CD4-positive, alpha-beta T cell treated with Interleukin-6 for 4 hours (primary cell): ENCODE data around the gene FLACC1.
"Not testable (repeated sequence)": the region's sequence is repeated elsewhere in the genome, so short reads cannot be mapped to it uniquely, and the experiment has no call there.

Experiments
- DNase-seq: peaks from one replicate; pipeline ENCODE4 v3.0.0-alpha.2; 2020; ENCODE audit warnings: mixed read lengths

FLACC1 gene, protein sequence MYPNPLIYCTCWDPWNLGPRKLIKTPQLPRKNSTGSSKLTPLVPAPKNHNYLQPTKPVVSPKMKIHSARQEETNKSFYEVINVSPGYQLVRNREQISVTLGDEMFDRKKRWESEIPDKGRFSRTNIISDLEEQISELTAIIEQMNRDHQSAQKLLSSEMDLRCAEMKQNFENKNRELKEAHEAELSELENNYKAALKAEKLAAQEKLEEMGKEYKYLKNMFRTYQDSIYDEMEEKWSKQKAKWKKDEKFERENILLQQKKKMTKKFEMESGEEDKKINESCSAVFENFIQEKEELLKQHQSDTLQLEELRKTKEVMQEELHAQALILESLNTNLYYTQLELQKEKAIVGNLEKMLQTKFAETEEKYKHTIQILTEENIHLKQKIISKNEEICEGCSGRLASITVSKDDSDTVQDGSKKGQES

GRCh38 chr2:201357221-201357620, at the start of gene FLACC1:
Gene FLACC1, minus strand, starts transcription at chr2:201357345. Its CDS starts 5,941 bp downstream, at chr2:201351404.
- no peak for DNase-seq

DNA sequence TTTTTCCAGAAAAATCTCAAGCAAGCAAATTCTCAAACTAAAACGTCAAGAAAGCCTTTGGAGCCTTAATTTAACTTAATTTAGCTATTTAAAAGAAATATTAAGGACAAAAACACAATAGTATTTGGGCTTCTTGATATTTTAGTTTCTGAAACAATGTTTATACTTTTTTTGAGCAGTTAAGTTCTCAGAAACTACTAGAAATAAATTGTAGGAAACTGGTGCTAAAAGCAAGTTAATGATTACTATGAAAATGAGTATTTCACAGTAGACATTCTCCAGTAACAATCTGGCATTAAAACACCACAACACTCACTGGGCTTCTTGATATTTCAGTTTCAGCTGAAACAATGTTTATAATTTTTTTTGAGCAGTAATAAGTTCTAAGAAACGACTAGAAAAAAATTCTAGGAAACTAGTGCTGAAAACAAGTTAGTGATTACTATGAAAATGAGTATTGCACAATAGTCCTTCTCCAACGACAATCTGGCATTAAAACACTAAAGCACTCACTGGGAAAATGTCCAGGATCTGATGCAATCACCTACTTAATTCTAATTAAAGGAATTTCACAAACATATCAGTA, 49.0 kb upstream of the FLACC1 start:
- no peak for DNase-seq

GRCh38 chr2:201404699-201405280, 47.6 kb upstream of the FLACC1 start:
- no peak for DNase-seq

GRCh38 chr2:201403880-201404279, 46.7 kb upstream of the FLACC1 start:
- no peak for DNase-seq

- no peak for DNase-seq
Measured at GRCh38 chr2:201402651-201403562, 45.8 kb upstream of the FLACC1 start.

GRCh38 chr2:201401815-201402214, 44.7 kb upstream of the FLACC1 start:
- no peak for DNase-seq

DNA sequence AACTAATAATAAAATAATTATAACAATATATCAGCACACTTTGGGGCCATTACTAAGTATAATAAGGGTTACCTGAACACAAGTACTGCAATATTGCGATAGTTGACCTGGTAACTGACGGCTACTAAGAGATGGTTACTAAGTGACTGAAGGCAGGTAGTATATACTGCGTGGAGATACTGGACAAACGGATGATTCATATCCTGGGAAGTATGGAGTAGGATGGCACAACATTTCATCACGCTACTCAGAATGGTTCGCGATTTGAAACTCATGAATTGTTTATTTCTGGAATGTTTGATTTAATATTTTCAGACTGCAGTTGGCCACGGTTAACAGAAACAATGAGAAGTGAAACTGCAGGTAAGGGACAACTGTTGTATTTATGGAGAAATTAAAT, 39.5 kb upstream of the FLACC1 start:
- no peak for DNase-seq

- no peak for DNase-seq
Measured at GRCh38 chr2:201383136-201383535, 26.0 kb upstream of the FLACC1 start.

DNA sequence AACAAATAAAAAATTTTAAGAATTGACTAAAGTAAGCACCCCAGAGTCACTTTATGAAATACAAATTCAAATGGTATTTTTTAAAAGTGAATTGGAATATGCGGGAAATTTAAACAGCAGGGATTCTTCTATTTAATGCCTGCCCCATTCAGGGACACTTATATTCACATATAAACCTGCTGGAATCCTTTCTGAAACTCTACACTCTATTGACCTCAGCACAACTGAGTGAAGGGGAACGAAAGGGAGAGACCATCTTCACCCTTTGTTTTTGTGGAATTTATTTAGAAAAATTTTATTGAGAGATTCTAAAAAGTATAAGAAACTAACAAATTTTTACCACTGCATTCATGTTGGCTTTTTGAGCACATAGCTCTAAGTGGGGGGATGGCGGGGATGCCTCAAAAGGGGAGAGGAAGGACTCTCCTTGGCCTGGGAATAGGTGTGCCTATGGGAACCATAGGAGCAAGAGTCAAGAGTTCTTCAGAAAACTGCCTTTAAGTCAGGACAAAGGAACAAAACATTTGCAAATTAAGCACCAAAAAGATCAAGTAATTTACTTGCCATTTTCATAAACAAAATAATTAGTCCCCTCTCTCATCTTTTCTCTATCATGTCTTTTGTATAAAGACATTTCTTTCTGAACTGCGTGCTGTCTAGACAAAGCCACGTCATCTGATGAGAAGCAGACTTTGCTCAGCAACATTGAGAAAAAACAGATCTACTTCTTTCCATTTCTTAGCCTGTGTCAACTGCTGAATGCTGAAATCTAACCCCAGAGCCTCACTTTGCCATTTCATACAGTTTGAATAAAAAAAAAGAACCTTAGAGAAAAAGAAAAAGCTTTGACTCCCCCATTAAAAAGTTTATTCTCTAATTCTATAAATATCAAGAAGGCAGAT, 21.6 kb upstream of the FLACC1 start:
- no peak for DNase-seq

- DNase-seq: no peak
Measured at GRCh38 chr2:201377218-201377617, 20.1 kb upstream of the FLACC1 start.

- DNase-seq: no peak
Measured at GRCh38 chr2:201369775-201370174, 12.6 kb upstream of the FLACC1 start.

DNA sequence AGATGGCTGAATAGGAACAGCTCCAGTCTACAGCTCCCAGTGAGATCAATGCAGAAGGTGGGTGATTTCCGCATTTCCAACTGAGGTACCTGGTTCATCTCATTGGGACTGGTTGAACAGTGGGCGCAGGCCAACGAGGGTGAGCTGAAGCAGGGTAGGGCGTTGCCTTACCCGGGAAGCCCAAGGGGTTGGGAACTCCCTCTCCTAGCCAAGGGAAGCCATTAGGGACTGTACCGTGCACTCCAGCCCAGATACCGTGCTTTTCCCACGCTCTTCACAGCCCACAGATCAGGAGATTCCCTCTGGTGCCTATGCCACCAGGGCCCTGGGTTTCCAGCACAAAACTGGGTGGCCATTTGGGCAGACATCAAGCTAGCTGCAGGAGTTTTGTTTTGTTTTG, 12.2 kb upstream of the FLACC1 start:
- not testable (repeated sequence) for DNase-seq

- no peak for DNase-seq
Measured at GRCh38 chr2:201366146-201366545, 9.0 kb upstream of the FLACC1 start.

GRCh38 chr2:201363857-201364560, 6.9 kb upstream of the FLACC1 start:
- DNase-seq: peak; percentile 49

DNA sequence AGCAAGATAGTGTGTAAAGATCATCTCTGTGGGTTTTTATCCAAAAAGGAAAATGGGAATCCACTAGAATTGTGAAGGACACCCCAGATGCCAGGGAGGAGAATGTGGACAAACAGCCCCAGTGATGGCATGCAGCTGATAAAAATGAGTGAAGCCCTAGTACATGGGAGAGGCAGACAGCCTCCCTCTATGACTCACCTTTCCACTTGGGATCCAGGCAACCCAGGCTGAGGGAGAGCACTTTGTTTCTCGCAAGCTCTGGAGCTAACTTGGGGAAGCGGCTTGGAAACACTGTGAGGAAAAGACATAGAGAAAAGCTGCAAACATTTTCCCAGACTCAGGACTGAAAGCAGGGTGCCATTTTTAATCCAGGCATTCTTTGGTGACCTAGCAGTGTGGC, 5.3 kb upstream of the FLACC1 start:
- DNase-seq: no peak

GRCh38 chr2:201361078-201361733, 4.1 kb upstream of the FLACC1 start:
- DNase-seq: peak; percentile 26

DNA sequence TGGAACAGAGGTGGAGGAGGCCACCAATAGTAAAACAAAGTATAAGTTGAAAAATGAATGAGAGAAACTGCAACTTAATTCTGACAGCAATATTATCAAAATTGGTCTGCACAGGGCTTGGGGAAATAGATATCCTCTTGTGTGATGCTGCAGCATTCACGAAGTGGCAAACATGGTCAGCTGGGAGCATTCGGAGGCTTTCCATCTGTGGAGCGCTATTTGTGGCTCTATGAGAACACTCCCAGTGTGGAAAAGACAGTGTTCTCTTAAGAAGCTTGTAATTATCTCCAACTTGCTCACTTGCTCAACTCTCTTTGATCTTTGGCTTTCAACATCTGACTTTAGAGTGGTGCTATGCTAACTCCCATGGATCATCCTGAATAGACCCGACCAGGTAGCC, 3.1 kb upstream of the FLACC1 start:
- DNase-seq: no peak

- DNase-seq: peak; percentile 23
Measured at GRCh38 chr2:201358684-201359083, 1.5 kb upstream of the FLACC1 start.

- no peak for DNase-seq
Measured at GRCh38 chr2:201353116-201353515, 4.0 kb downstream of the FLACC1 start.

DNA sequence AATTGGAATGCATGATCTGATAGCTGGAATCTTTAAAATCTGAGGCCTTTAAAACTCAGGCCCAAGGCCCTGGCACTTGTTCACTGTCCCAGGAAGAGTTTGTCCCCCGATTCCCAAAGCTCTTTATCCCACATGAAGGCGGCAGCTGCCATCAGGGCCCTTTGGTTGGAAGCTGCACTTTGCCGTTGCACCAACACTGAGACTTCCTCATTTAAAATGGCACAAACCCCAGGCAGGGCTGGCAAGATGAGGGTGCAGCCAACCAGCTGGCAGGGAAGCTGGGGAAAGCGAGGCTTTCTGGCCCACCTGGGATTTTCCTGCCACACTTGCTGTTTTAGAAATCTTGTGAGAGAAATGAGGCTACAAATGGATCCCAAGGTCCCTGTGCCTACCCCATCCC, 6.3 kb downstream of the FLACC1 start:
- no peak for DNase-seq

- no peak for DNase-seq
Measured at GRCh38 chr2:201349601-201350000, 7.5 kb downstream of the FLACC1 start.
